NCI-H128 (cell line): ENCODE measurements around the gene CAB39.

ENCODE experiments used
- DNase-seq: peaks from one replicate; lab custom pipeline; 2025; ENCODE audit not compliant: unreplicated experiment; lab: John Stamatoyannopoulos, UW

CAB39 gene

GRCh38 chr2:230781130-230781797 lies 68.6 kb downstream of the CAB39 start:
- no peak for DNase-seq

- no peak for DNase-seq
Observed at GRCh38 chr2:230783101-230783500, 70.5 kb downstream of the CAB39 start.

GRCh38 chr2:230784795-230785194 lies 72.2 kb downstream of the CAB39 start:
- DNase-seq, result no peak

- DNase-seq, result no peak
Observed at GRCh38 chr2:230785346-230785745, 72.7 kb downstream of the CAB39 start.

GRCh38 chr2:230787101-230787500 lies 74.5 kb downstream of the CAB39 start:
- DNase-seq, result no peak

GRCh38 chr2:230788554-230789175 lies 76.0 kb downstream of the CAB39 start:
- DNase-seq, result no peak

- DNase-seq, result no peak
Observed at GRCh38 chr2:230790981-230791380, 78.3 kb downstream of the CAB39 start.

GRCh38 chr2:230793572-230794359 lies 81.1 kb downstream of the CAB39 start:
- no peak for DNase-seq

GRCh38 chr2:230794497-230794896 lies 81.9 kb downstream of the CAB39 start:
- DNase-seq, result no peak

GRCh38 chr2:230795856-230796255 lies 83.2 kb downstream of the CAB39 start:
- DNase-seq, result no peak

GRCh38 chr2:230796280-230796862 lies 83.7 kb downstream of the CAB39 start:
- DNase-seq, result no peak

GRCh38 chr2:230797515-230798495 lies 85.2 kb downstream of the CAB39 start:
- no peak for DNase-seq

- DNase-seq, result no peak
Observed at GRCh38 chr2:230798769-230799399, 86.2 kb downstream of the CAB39 start.

GRCh38 chr2:230805353-230806017 lies 92.8 kb downstream of the CAB39 start:
- no peak for DNase-seq

GRCh38 chr2:230807729-230808128 lies 95.1 kb downstream of the CAB39 start:
- DNase-seq, result no peak

- DNase-seq, result no peak
Observed at GRCh38 chr2:230809015-230809414, 96.4 kb downstream of the CAB39 start.

- DNase-seq, result no peak
Observed at GRCh38 chr2:230809677-230810251, 97.1 kb downstream of the CAB39 start.

- no peak for DNase-seq
Observed at GRCh38 chr2:230811508-230811907, 98.9 kb downstream of the CAB39 start.

- DNase-seq, result no peak
Observed at GRCh38 chr2:230812033-230812432, 99.4 kb downstream of the CAB39 start.
